IMR-90 (cell line): ENCODE results near the gene CKAP5. TPM values are rescaled to one million over a fixed set of nuclear protein-coding genes. Genes with fewer than 3 reads are reported as not detected.

Experiments
- ATAC-seq: fragments of 200-7000 bp; cut with Tn5 transposase; 2 replicates; pipeline ENCODE4 v1.9.1; 2020; ENCODE audit warnings: low read depth, mild to moderate bottlenecking, moderate library complexity
- BruUV-seq: library from RNA; stranded (reverse); fragments of 400-500 nt; replicated peaks from 2 replicates; lab custom pipeline; 2021; lab: Mats Ljungman, UMichigan
- CTCF ChIA-PET: fragments of 300-600 bp; formaldehyde crosslinking; extraction: SDS; loops from one replicate; lab custom pipeline; 2021; ENCODE audit warnings: antibody characterized with exemption; lab: Yijun Ruan, JAX
- POLR2A ChIA-PET: fragments of 300-600 bp; sonication (Branson Sonifier 250); formaldehyde crosslinking; loops from one replicate; lab custom pipeline; 2022; ENCODE audit warnings: antibody characterized with exemption; ENCODE audit not compliant: unreplicated experiment; lab: Charles Lee
- DNase-seq: peaks from one replicate; pipeline ENCODE4 v3.0.0; 2013
- H2AFZ ChIP-seq: replicated peaks from 2 replicates; pipeline ENCODE3; 2013; ENCODE audit warnings: low read length, mild to moderate bottlenecking; ENCODE audit not compliant: poor library complexity
- H2AK5ac ChIP-seq: 2 replicates; pipeline ENCODE4 v1.6.1; 2013; ENCODE audit warnings: low read depth, low read length, inconsistent platforms
- H2AK9ac ChIP-seq: replicated peaks from 2 replicates; pipeline ENCODE3; 2013; ENCODE audit warnings: mild to moderate bottlenecking, low read depth, low read length, moderate library complexity; ENCODE audit not compliant: poor library complexity
- H2BK120ac ChIP-seq: 2 replicates; pipeline ENCODE4 v1.6.1; 2013; ENCODE audit warnings: low read depth, low read length, inconsistent platforms
- H2BK15ac ChIP-seq: 3 replicates; pipeline ENCODE4 v1.6.1; 2013; ENCODE audit warnings: low read depth, low read length, inconsistent platforms
- H2BK20ac ChIP-seq: 2 replicates; pipeline ENCODE4 v1.6.1; 2013; ENCODE audit warnings: low read depth, mild to moderate bottlenecking, inconsistent platforms, low read length, moderate library complexity
- H2BK5ac ChIP-seq: 2 replicates; pipeline ENCODE4 v1.6.1; 2013; ENCODE audit warnings: mild to moderate bottlenecking, low read depth, low read length, inconsistent platforms; ENCODE audit not compliant: poor library complexity, severe bottlenecking
- H3K14ac ChIP-seq: replicated peaks from 2 replicates; pipeline ENCODE4 v1.6.1; 2013; ENCODE audit warnings: low read depth, low read length, inconsistent platforms
- H3K18ac ChIP-seq: 2 replicates; pipeline ENCODE4 v1.6.1; 2013; ENCODE audit warnings: low read depth, low read length, control low read depth
- H3K23ac ChIP-seq: 2 replicates; pipeline ENCODE4 v1.6.1; 2013; ENCODE audit warnings: low read depth, low read length, inconsistent platforms
- H3K27ac ChIP-seq: 2 replicates; pipeline ENCODE4 v1.5.1; 2013; ENCODE audit warnings: mild to moderate bottlenecking, control low read depth, low read length; ENCODE audit not compliant: insufficient read depth
- H3K27me3 ChIP-seq: 2 replicates; pipeline ENCODE4 v1.6.1; 2013; ENCODE audit warnings: low read length; ENCODE audit not compliant: control insufficient read depth, insufficient read depth
- H3K36me3 ChIP-seq: 2 replicates; pipeline ENCODE4 v1.6.1; 2013; ENCODE audit warnings: low read length, mixed read lengths; ENCODE audit not compliant: control insufficient read depth, insufficient read depth
- H3K4ac ChIP-seq: 2 replicates; pipeline ENCODE4 v1.6.1; 2013; ENCODE audit warnings: low read depth, low read length, inconsistent platforms
- H3K4me1 ChIP-seq: 2 replicates; pipeline ENCODE4 v1.6.1; 2013; ENCODE audit warnings: low read length, mixed read lengths; ENCODE audit not compliant: control insufficient read depth, insufficient read depth
- H3K4me2 ChIP-seq: 2 replicates; pipeline ENCODE4 v1.6.1; 2013; ENCODE audit warnings: low read depth, mild to moderate bottlenecking, control low read depth, low read length, moderate library complexity
- H3K4me3 ChIP-seq: 2 replicates; pipeline ENCODE4 v1.5.1; 2013; ENCODE audit warnings: low read depth, mild to moderate bottlenecking, control low read depth, low read length, moderate library complexity; ENCODE audit not compliant: insufficient read depth
- H3K56ac ChIP-seq: 2 replicates; pipeline ENCODE4 v1.6.1; 2013; ENCODE audit warnings: low read length, inconsistent platforms; ENCODE audit not compliant: insufficient read depth; ENCODE audit errors: extremely low read depth
- H3K79me1 ChIP-seq, 2 experiments: 2 replicates each; pipeline ENCODE4 v1.6.1; 2013; ENCODE audit warnings: low read length in 2 of 2, inconsistent platforms in 1 of 2, low read depth in 1 of 2
- H3K9ac ChIP-seq: 2 replicates; pipeline ENCODE4 v1.6.1; 2013; ENCODE audit warnings: low read depth, low read length, control low read depth
- H3K9me1 ChIP-seq: 2 replicates; pipeline ENCODE4 v1.6.1; 2013; ENCODE audit warnings: low read length, inconsistent platforms; ENCODE audit not compliant: insufficient read depth
- H3K9me3 ChIP-seq: 2 replicates; pipeline ENCODE4 v1.6.1; 2013; ENCODE audit warnings: low read length; ENCODE audit not compliant: control insufficient read depth, insufficient read depth
- H4K20me1 ChIP-seq: 2 replicates; pipeline ENCODE4 v1.6.1; 2013; ENCODE audit warnings: low read length, inconsistent platforms; ENCODE audit not compliant: insufficient read depth
- H4K5ac ChIP-seq: 2 replicates; pipeline ENCODE4 v1.6.1; 2013; ENCODE audit warnings: mild to moderate bottlenecking, low read depth, low read length, control low read depth
- H4K8ac ChIP-seq, 2 experiments: 2 replicates each; pipeline ENCODE4 v1.6.1; 2013; ENCODE audit warnings: low read depth in 2 of 2, low read length in 2 of 2, control low read depth in 1 of 2, inconsistent platforms in 1 of 2
- H4K91ac ChIP-seq: 2 replicates; pipeline ENCODE4 v1.6.1; 2013; ENCODE audit warnings: low read depth, low read length, inconsistent platforms; ENCODE audit not compliant: insufficient read depth
- BHLHE40 ChIP-seq: fragments of 150-350 bp; IDR thresholded peaks from 2 replicates; pipeline ENCODE4 v1.6.1; 2016; ENCODE audit warnings: mild to moderate bottlenecking, low read depth, low read length
- CEBPB ChIP-seq: IDR thresholded peaks from 2 replicates; pipeline ENCODE4 v1.6.1; 2012; ENCODE audit warnings: low read depth, low read length, improper control_type of control experiment
- CHD1 ChIP-seq: IDR thresholded peaks from 2 replicates; pipeline ENCODE4 v1.6.1; 2012; ENCODE audit warnings: low read depth, low read length, improper control_type of control experiment
- FOS ChIP-seq: fragments of 150-350 bp; IDR thresholded peaks from 2 replicates; pipeline ENCODE4 v1.6.1; 2016; ENCODE audit warnings: low read depth, low read length
- MAFK ChIP-seq: IDR thresholded peaks from 2 replicates; pipeline ENCODE4 v1.6.1; 2012; ENCODE audit warnings: low read depth, low read length, improper control_type of control experiment
- MAZ ChIP-seq: IDR thresholded peaks from 2 replicates; pipeline ENCODE4 v1.6.1; 2012; ENCODE audit warnings: low read depth, mild to moderate bottlenecking, low read length, improper control_type of control experiment, moderate library complexity, borderline replicate concordance
- POLR2A ChIP-seq: IDR thresholded peaks from 2 replicates; pipeline ENCODE4 v1.6.1; 2012; ENCODE audit warnings: mild to moderate bottlenecking, low read depth, low read length
- RAD21 ChIP-seq: IDR thresholded peaks from 2 replicates; pipeline ENCODE4 v1.6.1; 2012; ENCODE audit warnings: low read length, improper control_type of control experiment
- RCOR1 ChIP-seq: IDR thresholded peaks from 2 replicates; pipeline ENCODE4 v1.6.1; 2012; ENCODE audit warnings: mild to moderate bottlenecking, low read length, improper control_type of control experiment; ENCODE audit not compliant: insufficient replicate concordance
- RFX5 ChIP-seq: IDR thresholded peaks from 2 replicates; pipeline ENCODE4 v1.8.0; 2012; ENCODE audit warnings: low read depth, mild to moderate bottlenecking, low read length, moderate library complexity
- SMC3 ChIP-seq: fragments of 150-350 bp; IDR thresholded peaks from 2 replicates; pipeline ENCODE4 v1.6.1; 2016; ENCODE audit warnings: low read depth, mild to moderate bottlenecking, antibody characterized with exemption, low read length, moderate library complexity
- WGBS, 2 experiments: methylation state at CpG; one replicate each; pipeline versions ENCODE4 v1.1.5 to v1.1.7; 2013; ENCODE audit warnings: missing lambda C conversion rate in 2 of 2; ENCODE audit not compliant: insufficient read length in 1 of 2; ENCODE audit errors: extremely low coverage in 2 of 2; 5-methylcytosine and 5-hydroxymethylcytosine counted together
- dilution Hi-C: fragments of 300-500 bp; cut with HindIII; formaldehyde crosslinking; loops from one replicate; pipeline ENCODE4 v1.14.3; 2018; ENCODE audit warnings: low sequenced_read_pairs; ENCODE audit not compliant: unreplicated experiment
- in situ Hi-C: fragments of 300-500 bp; cut with MboI; formaldehyde crosslinking; loops from 3 replicates; pipeline ENCODE4 v1.14.3; 2019; ENCODE audit warnings: low sequenced_read_pairs, inconsistent platforms, mixed read lengths
- intact Hi-C: fragments of 100-400 bp; cut with micrococcal nuclease; formaldehyde crosslinking; loops from 2 replicates; pipeline ENCODE4 v1.10.0; 2022
- polyA plus RNA-seq, 3 experiments: library from polyadenylated mRNA; depleted of rRNA; stranded (reverse); fragments of >200 nt; gene quantifications; 2 replicates each; pipeline ENCODE4 v1.2.3, GENCODE V29; 2012; ENCODE audit warnings: low replicate concordance in 1 of 3
- total RNA-seq: library from RNA; depleted of rRNA; stranded (reverse); fragments of >200 nt; gene quantifications from 2 replicates; pipeline ENCODE4 v1.2.3, GENCODE V29; 2012
- TF ChIP-seq, protein P1 (sequence below): fragments of 150-350 bp; IDR thresholded peaks from 2 replicates; pipeline ENCODE4 v1.6.1; 2017; ENCODE audit warnings: mild to moderate bottlenecking, antibody characterized with exemption, low read length, low read depth
- TF ChIP-seq, protein P2 (sequence below): conservative IDR thresholded peaks from 2 replicates; pipeline ENCODE4 v1.5.1; 2012; ENCODE audit warnings: mild to moderate bottlenecking, low read depth, low read length, improper control_type of control experiment

CKAP5 gene
- total and polyA plus RNA-seq, 2 of the 4 experiments (the other 2 are of a cell fraction): 59.5 to 79.2 TPM

DNA sequence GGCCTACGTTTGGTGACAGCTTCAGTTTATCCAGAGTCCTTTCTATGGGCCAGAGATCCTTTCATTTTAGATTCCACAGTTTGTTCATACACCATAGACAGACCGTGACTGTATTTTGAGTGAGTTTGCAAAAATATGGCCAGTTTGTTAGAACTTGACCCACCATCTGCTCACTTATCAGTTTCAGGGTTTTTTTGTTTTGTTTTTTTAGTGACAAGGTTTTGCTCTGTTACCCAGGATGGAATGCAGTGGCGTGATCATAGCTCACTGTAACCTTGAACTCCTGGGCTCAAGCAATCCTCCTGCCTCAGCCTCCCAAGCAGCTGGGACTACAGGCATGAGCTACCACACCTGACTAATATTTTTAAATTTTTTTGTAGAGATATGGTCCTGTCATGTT, 9.1 kb upstream of the CKAP5 start:
- Histone ChIP-seq H3K23ac (no peak overlapping the region), H3K4me3 (no peak overlapping the region), H2AK9ac (no peak overlapping the region), H3K9ac (no peak overlapping the region), H4K8ac (no peak overlapping the region), H2BK120ac (no peak overlapping the region), H3K18ac (no peak overlapping the region), H3K27me3 (no peaks in the 10 kb centered on the region), H4K20me1 (no peaks in the 10 kb centered on the region), H4K91ac (no peak overlapping the region), H3K79me1 (no peaks in the 10 kb centered on the region), H2BK5ac (no peak overlapping the region), H3K27ac (no peak overlapping the region), H3K36me3 (peaks cover 2% of the 10 kb centered on the region; the same call in 1 of the 2 replicates), H2AFZ (no peak overlapping the region), H2AK5ac (no peak overlapping the region), H3K56ac (no peak overlapping the region), H2BK20ac (no peak overlapping the region), H3K4me2 (no peak overlapping the region), H3K14ac (no peak overlapping the region), H2BK15ac (no peak overlapping the region), H3K9me1 (no peaks in the 10 kb centered on the region; the same call in 1 of the 2 replicates), H3K9me3 (no peaks in the 10 kb centered on the region), H3K4ac (no peak overlapping the region), H4K5ac (no peak overlapping the region), H3K4me1 (no peaks in the 10 kb centered on the region)
- CTCF ChIA-PET: no interaction called here
- BruUV-seq: no TSS peak
- POLR2A ChIA-PET: no interaction called here
- ATAC-seq (no peak), DNase-seq (peak; percentile 49)
- WGBS, 2 experiments: no CpG with 5 or more reads among the region's 3 CpGs
- intact Hi-C loops (no loop called here), dilution Hi-C loops (no loop called here), in situ Hi-C loops (no loop called here)
- TF ChIP-seq MAFK (no peak), FOS (no peak), POLR2A (no peak), CHD1 (no peak), SMC3 (no peak), MAZ (no peak), RAD21 (no peak), RCOR1 (no peak), RFX5 (no peak), CEBPB (no peak), BHLHE40 (no peak)
- TF ChIP-seq, protein P1, sequence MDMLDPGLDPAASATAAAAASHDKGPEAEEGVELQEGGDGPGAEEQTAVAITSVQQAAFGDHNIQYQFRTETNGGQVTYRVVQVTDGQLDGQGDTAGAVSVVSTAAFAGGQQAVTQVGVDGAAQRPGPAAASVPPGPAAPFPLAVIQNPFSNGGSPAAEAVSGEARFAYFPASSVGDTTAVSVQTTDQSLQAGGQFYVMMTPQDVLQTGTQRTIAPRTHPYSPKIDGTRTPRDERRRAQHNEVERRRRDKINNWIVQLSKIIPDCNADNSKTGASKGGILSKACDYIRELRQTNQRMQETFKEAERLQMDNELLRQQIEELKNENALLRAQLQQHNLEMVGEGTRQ: no peak
- TF ChIP-seq, protein P2, sequence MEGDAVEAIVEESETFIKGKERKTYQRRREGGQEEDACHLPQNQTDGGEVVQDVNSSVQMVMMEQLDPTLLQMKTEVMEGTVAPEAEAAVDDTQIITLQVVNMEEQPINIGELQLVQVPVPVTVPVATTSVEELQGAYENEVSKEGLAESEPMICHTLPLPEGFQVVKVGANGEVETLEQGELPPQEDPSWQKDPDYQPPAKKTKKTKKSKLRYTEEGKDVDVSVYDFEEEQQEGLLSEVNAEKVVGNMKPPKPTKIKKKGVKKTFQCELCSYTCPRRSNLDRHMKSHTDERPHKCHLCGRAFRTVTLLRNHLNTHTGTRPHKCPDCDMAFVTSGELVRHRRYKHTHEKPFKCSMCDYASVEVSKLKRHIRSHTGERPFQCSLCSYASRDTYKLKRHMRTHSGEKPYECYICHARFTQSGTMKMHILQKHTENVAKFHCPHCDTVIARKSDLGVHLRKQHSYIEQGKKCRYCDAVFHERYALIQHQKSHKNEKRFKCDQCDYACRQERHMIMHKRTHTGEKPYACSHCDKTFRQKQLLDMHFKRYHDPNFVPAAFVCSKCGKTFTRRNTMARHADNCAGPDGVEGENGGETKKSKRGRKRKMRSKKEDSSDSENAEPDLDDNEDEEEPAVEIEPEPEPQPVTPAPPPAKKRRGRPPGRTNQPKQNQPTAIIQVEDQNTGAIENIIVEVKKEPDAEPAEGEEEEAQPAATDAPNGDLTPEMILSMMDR: no peak
